Right lobe of liver (tissue), 4 donors: ENCODE data around the gene MOCS2.

ENCODE experiments used
- CTCF ChIP-seq, 4 donors: fragments of 200-600 bp in 3 of 4; fragments of 450-650 bp in 1 of 4; IDR thresholded peaks; one replicate each; pipeline versions ENCODE4 v1.5.1 to v1.8.0; 2016 to 2022; ENCODE audit warnings: antibody characterized with exemption in 4 of 4, mild to moderate bottlenecking in 2 of 4
- POLR2A ChIP-seq: fragments of 450-650 bp; IDR thresholded peaks from one replicate; pipeline ENCODE4 v1.6.1; 2017; ENCODE audit warnings: antibody characterized with exemption, mild to moderate bottlenecking
- donor health status: DM: no; HTN: no; CAD: no.
- donor health status: DM: no; HTN: no; CAD: no.
- donor health status: DM: no; HTN: yes; CAD: no.

- TF ChIP-seq POLR2A (no peak), CTCF (IDR thresholded peaks at IDR 0.05) (no peak)
Observed at GRCh38 chr5:53120165-53120564, 10.6 kb upstream of the MOCS2 start.
